GM12865 (cell line): ENCODE results near the gene MTMR3.

Source experiments
- DNase-seq: peaks from one replicate; pipeline ENCODE4 v3.0.0; 2010; ENCODE audit warnings: low read depth
- H3K4me3 ChIP-seq: 2 replicates; pipeline ENCODE4 v1.5.1; 2011; ENCODE audit warnings: mild to moderate bottlenecking, low read depth, low read length, control low read depth
- TF ChIP-seq, protein P1 (sequence below): IDR thresholded peaks from 2 replicates; pipeline ENCODE4 v1.5.1; 2011; ENCODE audit warnings: low read length, control low read depth, low read depth, inconsistent platforms; ENCODE audit not compliant: insufficient read depth; ENCODE audit errors: missing control alignments

The MTMR3 gene

DNA sequence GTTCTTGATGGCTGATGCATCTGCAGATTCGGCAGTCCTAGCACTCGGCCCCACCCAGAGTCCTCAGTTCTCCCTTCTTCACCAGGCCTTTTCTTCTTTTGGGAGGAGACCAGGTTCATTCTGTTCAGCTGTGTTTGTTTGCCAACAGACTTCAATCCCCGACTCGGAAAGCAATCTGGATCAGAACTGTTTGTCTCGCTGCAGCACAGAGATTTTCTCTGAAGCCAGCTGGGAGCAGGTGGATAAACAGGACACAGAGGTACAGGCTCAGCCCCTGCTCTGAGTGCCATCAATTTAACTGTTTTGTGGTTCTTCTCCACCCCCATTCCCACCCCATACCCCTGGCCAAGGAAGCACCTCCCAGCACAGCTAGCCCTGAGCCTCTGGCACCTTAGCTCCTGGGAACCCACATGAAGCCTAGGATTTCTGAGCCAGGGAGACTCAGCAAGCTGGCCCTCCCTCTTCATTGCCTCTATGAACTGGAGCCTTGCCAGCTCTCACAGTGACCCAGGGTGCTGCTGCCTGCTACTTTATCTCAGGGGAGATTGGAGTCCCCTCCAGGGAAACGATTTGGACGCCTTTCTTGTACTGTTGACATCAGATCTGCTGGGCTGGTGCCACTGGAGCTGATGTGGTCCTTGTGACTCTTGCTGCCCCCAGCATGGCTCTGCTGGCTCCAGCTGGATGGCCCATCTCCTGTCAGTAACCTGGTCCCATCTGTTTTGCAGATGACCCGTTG is 139.1 kb downstream of the MTMR3 start:
- TF ChIP-seq, protein P1, sequence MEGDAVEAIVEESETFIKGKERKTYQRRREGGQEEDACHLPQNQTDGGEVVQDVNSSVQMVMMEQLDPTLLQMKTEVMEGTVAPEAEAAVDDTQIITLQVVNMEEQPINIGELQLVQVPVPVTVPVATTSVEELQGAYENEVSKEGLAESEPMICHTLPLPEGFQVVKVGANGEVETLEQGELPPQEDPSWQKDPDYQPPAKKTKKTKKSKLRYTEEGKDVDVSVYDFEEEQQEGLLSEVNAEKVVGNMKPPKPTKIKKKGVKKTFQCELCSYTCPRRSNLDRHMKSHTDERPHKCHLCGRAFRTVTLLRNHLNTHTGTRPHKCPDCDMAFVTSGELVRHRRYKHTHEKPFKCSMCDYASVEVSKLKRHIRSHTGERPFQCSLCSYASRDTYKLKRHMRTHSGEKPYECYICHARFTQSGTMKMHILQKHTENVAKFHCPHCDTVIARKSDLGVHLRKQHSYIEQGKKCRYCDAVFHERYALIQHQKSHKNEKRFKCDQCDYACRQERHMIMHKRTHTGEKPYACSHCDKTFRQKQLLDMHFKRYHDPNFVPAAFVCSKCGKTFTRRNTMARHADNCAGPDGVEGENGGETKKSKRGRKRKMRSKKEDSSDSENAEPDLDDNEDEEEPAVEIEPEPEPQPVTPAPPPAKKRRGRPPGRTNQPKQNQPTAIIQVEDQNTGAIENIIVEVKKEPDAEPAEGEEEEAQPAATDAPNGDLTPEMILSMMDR = no peak
- no peak for DNase-seq
- H3K4me3 ChIP-seq = no peak overlapping the region

DNA sequence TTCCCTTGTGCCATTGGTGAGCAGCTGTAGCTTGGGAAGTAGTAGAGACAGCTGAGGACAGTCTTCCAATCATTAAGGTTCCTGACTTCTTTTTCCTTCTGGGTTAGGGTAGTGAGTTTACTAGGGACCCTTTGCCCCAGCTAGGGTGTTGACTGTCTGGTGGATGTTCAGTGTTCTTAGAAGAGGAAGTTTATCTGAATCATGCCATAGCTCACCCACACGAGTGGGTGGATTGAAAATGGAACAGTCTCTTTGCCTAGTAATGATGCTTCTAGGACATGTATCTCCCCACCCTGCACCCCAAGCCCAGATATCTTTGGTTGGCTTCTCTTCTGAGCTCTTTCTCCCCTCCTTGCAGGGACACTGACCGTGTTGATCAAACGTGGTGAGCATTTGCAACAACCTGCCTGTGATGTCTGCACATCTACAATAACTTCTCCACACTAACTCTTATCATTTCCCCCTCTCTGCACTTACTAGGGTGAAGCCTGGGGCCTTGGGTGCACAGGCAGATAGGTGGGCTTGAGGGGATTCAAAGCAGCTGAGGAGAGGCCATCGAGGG is 140.2 kb downstream of the MTMR3 start:
- DNase-seq = no peak
- TF ChIP-seq, protein P1 = no peak
- H3K4me3 ChIP-seq = no peak overlapping the region

DNA sequence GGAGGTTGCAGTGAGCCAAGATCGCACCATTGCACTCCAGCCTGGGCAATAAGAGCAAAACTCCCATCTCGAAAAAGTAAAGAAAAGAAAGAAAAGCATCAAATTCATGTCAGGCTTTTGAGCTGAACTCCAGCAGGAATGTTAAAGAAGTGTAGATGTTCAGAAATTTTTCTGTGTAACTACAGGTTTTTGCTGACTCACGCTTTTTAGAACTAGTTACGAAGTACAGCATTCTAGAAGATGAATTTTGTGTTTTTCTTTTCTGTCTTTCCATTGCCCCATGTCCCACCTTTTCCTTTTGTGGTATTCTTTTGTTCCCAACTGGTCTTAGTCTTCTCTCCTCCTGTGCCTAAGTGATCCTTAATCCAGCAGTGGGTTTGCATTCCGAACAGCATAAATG is 141.3 kb downstream of the MTMR3 start:
- no peak for DNase-seq
- H3K4me3 ChIP-seq = no peak overlapping the region
- TF ChIP-seq, protein P1 = no peak

DNA sequence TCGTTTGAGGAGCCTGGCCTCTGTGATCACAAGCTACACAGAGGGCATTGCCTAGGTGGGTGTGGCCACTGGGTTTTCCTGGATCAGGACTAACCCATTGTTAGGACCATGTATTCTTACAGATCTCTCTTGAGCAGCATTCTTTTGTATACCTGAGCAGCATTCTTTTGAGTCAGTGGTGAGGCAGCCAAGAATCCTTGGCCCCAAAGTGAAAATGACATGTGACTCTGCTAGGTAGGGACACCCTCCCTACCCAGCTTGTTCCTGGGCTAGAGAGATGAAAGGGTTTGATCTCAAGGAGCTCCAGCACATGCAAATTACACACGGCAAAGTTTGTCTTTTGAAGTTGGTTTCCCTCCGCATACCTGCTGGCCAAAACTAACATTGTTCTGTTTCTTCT is 142.2 kb downstream of the MTMR3 start:
- no peak for DNase-seq
- TF ChIP-seq, protein P1 = no peak
- H3K4me3 ChIP-seq = no peak overlapping the region

DNA sequence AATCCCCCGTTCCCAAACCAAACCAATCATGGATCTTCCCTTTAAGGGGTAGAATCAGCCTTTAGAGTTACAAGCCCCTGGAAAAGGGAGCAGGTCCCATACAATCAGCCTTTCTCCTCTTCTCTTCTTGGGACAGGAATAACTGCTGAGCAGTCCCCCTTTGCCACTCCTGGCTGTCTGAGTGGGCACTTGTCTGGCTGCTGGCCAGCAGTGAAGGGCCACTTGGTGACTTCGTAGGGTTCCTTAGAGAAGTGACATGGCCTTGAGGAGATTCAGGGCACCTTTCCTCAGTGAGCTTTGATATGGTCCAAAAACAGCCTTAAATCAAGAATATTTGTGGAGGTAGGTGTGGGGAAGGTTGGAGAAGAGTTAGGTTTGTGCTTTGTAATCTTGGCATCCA is 143.8 kb downstream of the MTMR3 start:
- no peak for DNase-seq

DNA sequence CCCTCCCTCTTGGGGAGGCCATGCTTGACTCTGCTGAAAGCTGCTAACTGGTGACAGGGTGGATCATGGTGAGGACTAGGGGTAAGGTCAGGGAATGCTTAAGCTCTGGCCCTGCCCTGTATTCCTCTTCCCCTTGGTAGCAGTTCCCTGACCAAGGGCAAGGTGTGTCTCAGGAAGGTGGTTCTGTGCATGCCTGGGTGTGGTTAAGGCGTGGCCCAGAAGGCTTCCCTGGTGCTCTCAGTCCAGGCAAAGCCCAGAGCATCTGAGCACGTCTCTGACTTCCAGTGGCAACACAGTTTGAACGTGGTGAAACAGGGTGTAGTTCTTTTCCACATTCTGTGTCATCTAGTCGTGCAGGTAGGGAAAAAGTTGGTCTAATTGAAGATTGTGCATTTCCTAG is 144.2 kb downstream of the MTMR3 start:
- no peak for DNase-seq
- TF ChIP-seq, protein P1 = no peak

More for the DNA sequence above, 143.8 kb downstream of the MTMR3 start:
- H3K4me3 ChIP-seq = no peak overlapping the region
- TF ChIP-seq, protein P1 = no peak

More for the DNA sequence above, 144.2 kb downstream of the MTMR3 start:
- H3K4me3 ChIP-seq = no peak overlapping the region
